ENCODE data around the gene NOM1. TPM values are rescaled to one million over a fixed set of nuclear protein-coding genes. Genes with fewer than 3 reads are reported as not detected.

NOM1 gene
- total and polyA plus RNA-seq, 2 donors (not counting 3 experiments of a cell fraction or from before 2014, with no cell fraction given), result 13.7 to 38.6 TPM

DNA sequence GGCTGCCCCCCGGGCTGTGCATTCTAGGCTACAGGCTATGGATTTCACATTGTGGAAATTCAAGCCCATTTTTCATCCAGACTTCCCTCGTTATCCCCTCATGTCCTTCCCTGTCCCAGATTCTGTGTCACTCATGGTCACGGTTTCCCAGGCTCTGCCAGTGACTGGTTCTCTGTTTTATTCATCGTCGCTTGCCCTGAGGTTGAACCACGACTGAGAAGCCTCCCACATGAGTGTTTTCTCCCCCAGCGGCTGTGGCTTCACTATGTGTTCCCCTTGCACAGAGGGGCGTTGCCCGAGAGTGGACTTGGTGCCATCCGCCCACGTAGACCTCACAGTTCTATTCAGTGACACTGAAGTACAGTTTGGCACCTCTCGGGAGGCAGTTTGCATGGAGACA is 14.0 kb downstream of the NOM1 start:
- Histone ChIP-seq H3K4me1 (ENCODE audit: control insufficient read depth, extremely low read depth, insufficient read depth, low read length) (no peaks in the 10 kb centered on the region), H3K9ac (replicated peaks; ENCODE audit: extremely low read depth, insufficient read depth, low read length) (no peak overlapping the region), H2AFZ (ENCODE audit: low read depth, low read length) (no peak overlapping the region), H3K9me1 (replicated peaks; ENCODE audit: control insufficient read depth, extremely low read depth, insufficient read depth, low read length) (no peaks in the 10 kb centered on the region), H3K27me3 (ENCODE audit: control insufficient read depth in 2 of 2, insufficient read depth in 2 of 2, low read length in 2 of 2) (no peaks in the 10 kb centered on the region), H3K4me2 (ENCODE audit: insufficient read depth, low read length) (no peak overlapping the region), H3K9me3 (replicated peaks; ENCODE audit: control insufficient read depth, insufficient read depth, low read length) (no peaks in the 10 kb centered on the region), H3K79me2 (ENCODE audit: control insufficient read depth, insufficient read depth, low read length) (peaks cover 2% of the 10 kb centered on the region), H3K4me3 (replicated peaks in 1 of 3; ENCODE audit: insufficient read depth in 1 of 3, low read depth in 1 of 3, low read length in 3 of 3) (no peak overlapping the region), H4K20me1 (replicated peaks; ENCODE audit: control insufficient read depth, extremely low read depth, insufficient read depth, low read length) (no peaks in the 10 kb centered on the region), H3K27ac (ENCODE audit: insufficient read depth, low read depth, low read length) (no peak overlapping the region), H3K36me3 (ENCODE audit: control insufficient read depth in 2 of 2, extremely low read depth in 1 of 2, insufficient read depth in 2 of 2, low read length in 2 of 2) (peaks cover 17 to 50% of the 10 kb centered on the region in 2 experiments)
- ChIA-PET CTCF (no interaction called here), POLR2A (interaction anchor here (0.6 kb wide), 1 partner anchor 12 kb away, joined by 3 read pairs; no protein-coding TSS in a partner anchor)
- FAIRE-seq (no peak), DNase-seq (ENCODE audit: low read depth, low spot score) (no peak)
- dilution Hi-C loops (cut with MboI; ENCODE audit: extremely low pct_ligation_motif_present, low sequenced_read_pairs) (no loop called here), intact Hi-C loops (cut with micrococcal nuclease) (no loop called here)
- no peak for TF ChIP-seq POLR2AphosphoS5 (IDR thresholded peaks at IDR 0.05; ENCODE audit: insufficient read depth, low read depth, low read length)
- no peak for TF ChIP-seq GATA2 (IDR thresholded peaks at IDR 0.05; ENCODE audit: insufficient read depth, insufficient read length, low read depth, low read length)
- no TSS peak for BruUV-seq (replicated peaks)

- no TSS peak for BruUV-seq (replicated peaks)
- Histone ChIP-seq H3K9me1 (replicated peaks; ENCODE audit: control insufficient read depth, extremely low read depth, insufficient read depth, low read length) (no peaks in the 10 kb centered on the region), H3K27ac (ENCODE audit: insufficient read depth, low read depth, low read length) (no peak overlapping the region), H3K4me1 (ENCODE audit: control insufficient read depth, extremely low read depth, insufficient read depth, low read length) (no peaks in the 10 kb centered on the region), H3K36me3 (ENCODE audit: control insufficient read depth in 2 of 2, extremely low read depth in 1 of 2, insufficient read depth in 2 of 2, low read length in 2 of 2) (peaks cover 10 to 46% of the 10 kb centered on the region in 2 experiments), H3K9me3 (replicated peaks; ENCODE audit: control insufficient read depth, insufficient read depth, low read length) (no peaks in the 10 kb centered on the region), H3K9ac (replicated peaks; ENCODE audit: extremely low read depth, insufficient read depth, low read length) (no peak overlapping the region), H4K20me1 (replicated peaks; ENCODE audit: control insufficient read depth, extremely low read depth, insufficient read depth, low read length) (no peaks in the 10 kb centered on the region), H3K4me3 (replicated peaks in 1 of 3; ENCODE audit: insufficient read depth in 1 of 3, low read depth in 1 of 3, low read length in 3 of 3) (no peak overlapping the region), H3K79me2 (ENCODE audit: control insufficient read depth, insufficient read depth, low read length) (peaks cover 2% of the 10 kb centered on the region), H3K27me3 (ENCODE audit: control insufficient read depth in 2 of 2, insufficient read depth in 2 of 2, low read length in 2 of 2) (no peaks in the 10 kb centered on the region), H3K4me2 (ENCODE audit: insufficient read depth, low read length) (no peak overlapping the region), H2AFZ (ENCODE audit: low read depth, low read length) (no peak overlapping the region)
- dilution Hi-C loops (cut with MboI; ENCODE audit: extremely low pct_ligation_motif_present, low sequenced_read_pairs), result no loop called here
- intact Hi-C loops (cut with micrococcal nuclease), result no loop called here
- ChIA-PET POLR2A (no interaction called here), CTCF (interaction anchor here (1.1 to 1.4 kb wide), 2 partner anchors 15 to 16 kb away, joined by 3 to 4 read pairs; partner anchors contain the start of gene NOM1)
- no peak for TF ChIP-seq MYC (IDR thresholded peaks at IDR 0.05; ENCODE audit: low read depth, low read length)
- no peak for TF ChIP-seq POLR2AphosphoS5 (IDR thresholded peaks at IDR 0.05; ENCODE audit: insufficient read depth, low read depth, low read length)
- TF ChIP-seq JUN (IDR thresholded peaks at IDR 0.05; ENCODE audit: borderline replicate concordance, insufficient read depth, insufficient read length, low read depth), result no peak
- TF ChIP-seq GATA2 (IDR thresholded peaks at IDR 0.05; ENCODE audit: insufficient read depth, insufficient read length, low read depth, low read length), result no peak
- TF ChIP-seq EZH2 (IDR thresholded peaks at IDR 0.05; ENCODE audit: borderline replicate concordance, low read depth, low read length, severe bottlenecking), result no peak
- TF ChIP-seq POLR2A (IDR thresholded peaks at IDR 0.05; ENCODE audit: low read depth, low read length), result no peak
- TF ChIP-seq, protein P1, sequence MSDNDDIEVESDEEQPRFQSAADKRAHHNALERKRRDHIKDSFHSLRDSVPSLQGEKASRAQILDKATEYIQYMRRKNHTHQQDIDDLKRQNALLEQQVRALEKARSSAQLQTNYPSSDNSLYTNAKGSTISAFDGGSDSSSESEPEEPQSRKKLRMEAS (IDR thresholded peaks at IDR 0.05; ENCODE audit: insufficient read depth, insufficient read length), result no peak
- no peak for TF ChIP-seq FOS (IDR thresholded peaks at IDR 0.05; ENCODE audit: borderline replicate concordance, insufficient read depth, low read length)
- TF ChIP-seq CTCF (IDR thresholded peaks at IDR 0.05; ENCODE audit: extremely low read depth in 1 of 2, insufficient read depth in 1 of 2, low read depth in 1 of 2, low read length in 2 of 2), result no peak
- FAIRE-seq, result no peak
- DNase-seq (ENCODE audit: low read depth, low spot score), result no peak
Observed at GRCh38 chr7:156964971-156965370, 15.5 kb downstream of the NOM1 start.

Data from endothelial cell of umbilical vein (primary cell).